GM12872 (cell line): Measurements from ENCODE around the gene DNASE1L1.

ENCODE experiments used
- CTCF ChIP-seq: IDR thresholded peaks from 3 replicates; pipeline ENCODE4 v1.5.1; 2011; ENCODE audit warnings: low read depth, mild to moderate bottlenecking, low read length, moderate library complexity; ENCODE audit not compliant: insufficient read depth

DNASE1L1 gene

DNA sequence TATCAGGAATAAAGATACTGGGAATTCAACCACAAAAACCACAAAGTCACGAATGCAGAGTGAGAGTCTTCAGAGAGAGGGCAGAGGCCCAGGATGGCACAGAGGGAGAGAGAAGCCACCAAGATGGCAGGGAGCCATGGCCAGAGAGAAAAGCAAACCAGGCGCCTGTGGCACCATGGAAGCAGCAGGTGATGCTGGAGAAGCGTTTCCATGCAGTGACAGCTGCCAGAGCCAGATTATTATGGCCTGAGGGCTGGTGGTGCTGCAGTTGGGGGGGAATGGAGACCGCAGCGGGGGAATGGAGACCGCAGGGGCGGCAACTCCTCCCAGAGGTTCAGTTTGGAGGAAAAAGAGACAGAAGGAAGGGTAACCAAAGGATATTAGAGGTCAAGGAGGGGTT lies 8.1 kb upstream of the DNASE1L1 start:
- no peak for TF ChIP-seq CTCF

DNA sequence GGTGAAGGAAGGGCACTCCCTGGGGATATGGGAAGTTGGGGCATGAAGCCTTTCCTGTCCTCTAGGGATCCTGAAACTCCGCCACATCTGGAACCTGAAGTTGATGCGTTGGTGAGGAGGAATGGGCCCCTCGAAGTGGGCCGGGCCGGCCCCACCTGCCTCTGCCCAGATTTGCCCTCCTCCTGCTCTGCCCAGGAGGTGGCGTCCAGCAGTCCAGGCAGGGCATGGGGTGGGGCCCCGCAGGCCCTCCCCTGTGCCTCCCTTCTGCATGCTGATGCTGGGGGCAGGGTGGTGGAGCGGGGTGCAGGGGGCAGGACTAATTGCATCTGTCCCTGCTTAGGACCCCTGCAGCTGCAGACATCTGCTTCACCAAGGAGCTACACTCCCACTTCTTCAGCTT lies 4.1 kb upstream of the DNASE1L1 start:
- no peak for TF ChIP-seq CTCF

DNA sequence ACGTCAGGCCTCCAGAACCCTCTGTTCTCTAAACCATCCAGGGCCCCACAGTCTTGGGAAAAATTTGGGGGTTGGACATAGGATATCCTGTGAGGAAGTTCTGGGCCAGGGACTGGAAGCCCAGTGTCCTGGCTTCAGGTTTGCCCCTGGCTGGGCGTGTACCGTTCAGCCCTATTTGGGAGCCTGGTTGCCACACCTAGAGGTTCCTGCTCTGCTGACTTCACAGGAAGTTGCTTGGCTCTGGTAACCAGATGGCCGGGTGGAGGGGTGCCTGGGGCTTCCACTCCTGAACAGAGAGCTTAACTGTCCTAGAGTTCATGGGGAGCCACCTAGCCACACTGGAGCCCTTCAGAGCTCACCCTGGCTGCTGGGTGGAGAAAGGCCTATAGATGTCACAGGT lies 3.4 kb upstream of the DNASE1L1 start:
- no peak for TF ChIP-seq CTCF

DNA sequence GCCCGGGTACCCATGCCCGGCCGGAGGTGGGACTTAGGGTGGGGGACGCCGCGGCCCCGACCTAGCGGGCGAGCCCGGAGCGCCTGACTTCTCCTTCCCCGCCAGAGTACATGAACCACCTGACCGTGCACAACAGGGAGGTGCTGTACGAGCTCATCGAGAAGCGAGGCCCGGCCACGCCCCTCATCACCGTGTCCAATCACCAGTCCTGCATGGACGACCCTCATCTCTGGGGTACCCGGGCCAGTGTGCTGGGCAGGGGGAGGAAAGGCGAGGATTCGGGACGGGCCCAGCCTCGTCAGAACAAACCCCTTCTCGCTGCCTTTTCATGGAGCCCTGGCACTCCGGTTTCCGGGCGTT lies 2.9 kb upstream of the DNASE1L1 start:
- no peak for TF ChIP-seq CTCF

DNA sequence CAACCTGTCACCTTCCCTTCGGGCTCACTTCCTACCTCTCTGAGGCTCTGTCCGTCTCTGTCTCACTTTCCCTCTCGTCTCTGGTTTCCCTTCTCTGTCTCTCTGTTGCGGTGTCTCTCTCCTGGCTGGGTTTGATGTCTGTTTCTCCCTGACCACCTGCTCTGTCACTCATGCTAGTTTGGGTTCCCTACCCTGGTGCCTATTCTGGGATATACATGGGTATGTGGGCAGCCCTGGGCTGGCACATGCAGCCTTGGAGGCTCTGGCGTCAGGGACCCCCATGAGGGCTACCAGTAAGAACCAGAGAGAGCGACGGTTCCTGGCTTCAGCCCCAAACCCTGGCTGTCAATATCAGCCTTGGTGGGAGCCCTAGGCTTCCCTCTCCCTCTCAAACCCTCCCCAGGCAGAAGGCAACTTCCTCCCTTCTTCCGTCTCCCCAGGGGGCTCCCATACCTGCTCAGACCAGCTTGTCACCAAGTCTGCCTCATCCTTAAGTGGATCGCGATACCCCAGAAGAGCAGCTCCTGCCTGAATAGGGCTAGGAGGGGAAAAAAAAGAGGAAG lies 314 bp downstream of the DNASE1L1 start:
- TF ChIP-seq CTCF = no peak

DNA sequence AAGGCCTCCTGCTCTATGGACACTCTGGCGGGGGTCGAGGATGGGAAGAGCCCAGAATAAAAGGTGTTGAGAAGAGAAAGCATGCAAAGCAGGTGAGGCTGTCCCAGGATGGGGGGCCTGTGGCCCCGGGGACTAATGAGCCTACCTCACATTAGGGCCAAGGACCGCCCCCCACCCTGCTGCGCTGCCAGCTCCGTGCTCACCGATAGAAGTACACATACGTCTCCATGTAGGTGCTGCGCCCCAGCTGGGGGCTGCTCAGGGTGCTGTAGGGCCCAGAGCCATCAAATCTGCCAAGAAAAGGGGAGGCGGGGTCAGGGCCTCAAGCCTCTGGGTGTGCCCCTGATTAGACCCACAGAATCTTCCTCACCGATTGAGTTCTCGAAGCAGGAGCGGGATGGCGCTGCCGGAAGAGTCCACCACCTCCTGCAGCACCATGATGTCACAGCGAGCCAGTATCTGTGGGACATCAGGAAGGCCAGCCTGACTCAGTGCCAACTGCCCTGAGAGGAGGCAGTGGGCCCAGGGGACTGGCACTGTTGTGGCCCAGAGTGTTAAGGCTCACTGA lies 4.3 kb downstream of the DNASE1L1 start:
- no peak for TF ChIP-seq CTCF

DNA sequence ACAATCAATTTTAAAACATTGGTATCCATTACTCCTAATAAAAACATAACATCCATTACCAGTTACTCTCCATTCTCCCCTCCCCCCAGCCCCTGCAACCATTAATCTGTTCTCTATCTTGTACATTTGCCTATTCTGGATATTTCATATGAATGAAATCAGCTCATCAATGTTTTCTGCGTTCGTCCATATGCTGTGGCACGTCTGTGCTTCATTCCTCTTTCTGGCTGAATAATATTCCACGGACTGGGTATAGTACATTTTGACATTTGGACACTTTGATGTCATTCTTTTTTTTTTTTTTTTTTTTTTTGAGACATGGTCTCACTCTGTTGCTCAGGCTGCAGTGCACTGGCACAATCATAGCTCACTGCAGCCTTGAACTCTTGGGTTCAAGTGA lies 5.2 kb downstream of the DNASE1L1 start:
- TF ChIP-seq CTCF = no peak
